Stimulated activated CD8-positive, alpha-beta memory T cell treated with anti-CD3 and anti-CD28 coated beads, Interleukin-15, amount 100 ng/mL, for 4 hours (primary cell): Measurements from ENCODE around the gene TMEM14A.
"Not testable (repeated sequence)": the region's sequence is repeated elsewhere in the genome, so short reads cannot be mapped to it uniquely, and the experiment has no call there.

Experiments used
- DNase-seq, 2 donors: peaks; one replicate each; pipeline ENCODE4 v3.0.0-alpha.2; 2020; ENCODE audit warnings: low read depth in 2 of 2

The TMEM14A gene

GRCh38 chr6:52657870-52658269, 13.0 kb upstream of the TMEM14A start:
- DNase-seq = no peak

GRCh38 chr6:52661551-52661950, 9.4 kb upstream of the TMEM14A start:
- DNase-seq = no peak

- no peak for DNase-seq
Observed at GRCh38 chr6:52662031-52662430, 8.9 kb upstream of the TMEM14A start.

GRCh38 chr6:52663120-52663935, 7.6 kb upstream of the TMEM14A start:
- peak in 1 of 2 donors; percentile 19 for DNase-seq

- DNase-seq = no peak
Observed at GRCh38 chr6:52663936-52664185, 7.1 kb upstream of the TMEM14A start.

- DNase-seq = peak; percentile 17 to 21
Observed at GRCh38 chr6:52664186-52664990, 6.5 kb upstream of the TMEM14A start.

GRCh38 chr6:52664991-52665686, 5.8 kb upstream of the TMEM14A start:
- no peak for DNase-seq

GRCh38 chr6:52666071-52666470, 4.8 kb upstream of the TMEM14A start:
- no peak for DNase-seq

- DNase-seq = no peak
Observed at GRCh38 chr6:52666523-52666922, 4.4 kb upstream of the TMEM14A start.

GRCh38 chr6:52667572-52667971, 3.3 kb upstream of the TMEM14A start:
- no peak for DNase-seq

- no peak for DNase-seq
Observed at GRCh38 chr6:52671676-52672075, 763 bp downstream of the TMEM14A start.

GRCh38 chr6:52672412-52673025, 1.6 kb downstream of the TMEM14A start:
- DNase-seq = no peak

GRCh38 chr6:52674666-52675065, 3.8 kb downstream of the TMEM14A start:
- no peak for DNase-seq

GRCh38 chr6:52675372-52675771, 4.5 kb downstream of the TMEM14A start:
- no peak for DNase-seq

GRCh38 chr6:52676631-52677030, 5.7 kb downstream of the TMEM14A start:
- not testable (repeated sequence) for DNase-seq

- DNase-seq = no peak
Observed at GRCh38 chr6:52681416-52681815, 10.5 kb downstream of the TMEM14A start.

GRCh38 chr6:52686878-52687699, 16.2 kb downstream of the TMEM14A start:
- DNase-seq = no peak

- no peak for DNase-seq
Observed at GRCh38 chr6:52689857-52690256, 18.9 kb downstream of the TMEM14A start.

- no peak for DNase-seq
Observed at GRCh38 chr6:52691718-52692117, 20.8 kb downstream of the TMEM14A start.

- no peak for DNase-seq
Observed at GRCh38 chr6:52693773-52694172, 22.9 kb downstream of the TMEM14A start.

- no peak for DNase-seq
Observed at GRCh38 chr6:52694404-52694803, 23.5 kb downstream of the TMEM14A start.
